ENCODE measurements around the gene ANKS1B. TPM values are rescaled to one million over a fixed set of nuclear protein-coding genes. Genes with fewer than 3 reads are reported as not detected.
"Not testable (repeated sequence)": the region's sequence is repeated elsewhere in the genome, so short reads cannot be mapped to it uniquely, and the experiment has no call there.

Gene ANKS1B
- total RNA-seq, 4 donors from 2014 or later, result 4.9 to 15.4 (median 9.4) TPM

DNA sequence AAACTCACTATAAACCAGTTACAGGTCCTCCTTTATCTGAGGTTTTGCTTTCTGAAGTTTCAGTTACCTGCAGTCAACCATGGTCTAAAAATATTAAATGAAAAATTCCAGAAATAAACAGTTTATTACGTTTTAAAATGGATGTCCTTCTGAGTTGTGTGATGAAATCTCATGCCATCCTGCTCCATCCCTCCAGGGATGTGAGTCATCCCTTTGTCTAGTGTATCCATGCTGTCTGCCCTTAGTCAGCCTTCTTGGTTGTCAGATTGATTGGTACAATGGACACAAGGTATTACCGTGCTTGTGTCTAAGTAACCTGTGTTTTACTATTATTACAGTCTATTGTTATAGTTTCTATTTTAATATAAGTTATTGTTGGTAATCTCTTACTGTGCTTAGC, 1011.3 kb downstream of the ANKS1B start:
- TF ChIP-seq POLR2A (IDR thresholded peaks at IDR 0.05) (no peak), POLR2AphosphoS5 (IDR thresholded peaks at IDR 0.05) (no peak), EP300 (IDR thresholded peaks at IDR 0.05) (no peak)
- TF ChIP-seq, protein P1, sequence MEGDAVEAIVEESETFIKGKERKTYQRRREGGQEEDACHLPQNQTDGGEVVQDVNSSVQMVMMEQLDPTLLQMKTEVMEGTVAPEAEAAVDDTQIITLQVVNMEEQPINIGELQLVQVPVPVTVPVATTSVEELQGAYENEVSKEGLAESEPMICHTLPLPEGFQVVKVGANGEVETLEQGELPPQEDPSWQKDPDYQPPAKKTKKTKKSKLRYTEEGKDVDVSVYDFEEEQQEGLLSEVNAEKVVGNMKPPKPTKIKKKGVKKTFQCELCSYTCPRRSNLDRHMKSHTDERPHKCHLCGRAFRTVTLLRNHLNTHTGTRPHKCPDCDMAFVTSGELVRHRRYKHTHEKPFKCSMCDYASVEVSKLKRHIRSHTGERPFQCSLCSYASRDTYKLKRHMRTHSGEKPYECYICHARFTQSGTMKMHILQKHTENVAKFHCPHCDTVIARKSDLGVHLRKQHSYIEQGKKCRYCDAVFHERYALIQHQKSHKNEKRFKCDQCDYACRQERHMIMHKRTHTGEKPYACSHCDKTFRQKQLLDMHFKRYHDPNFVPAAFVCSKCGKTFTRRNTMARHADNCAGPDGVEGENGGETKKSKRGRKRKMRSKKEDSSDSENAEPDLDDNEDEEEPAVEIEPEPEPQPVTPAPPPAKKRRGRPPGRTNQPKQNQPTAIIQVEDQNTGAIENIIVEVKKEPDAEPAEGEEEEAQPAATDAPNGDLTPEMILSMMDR (IDR thresholded peaks at IDR 0.05), result no peak
- Histone ChIP-seq H3K4me1 (no peaks in the 10 kb centered on the region), H3K4me3 (no peak overlapping the region), H3K36me3 (no peaks in the 10 kb centered on the region), H3K27ac (no peak overlapping the region), H3K27me3 (no peaks in the 10 kb centered on the region), H3K9me3 (no peaks in the 10 kb centered on the region)
- 62% methylated on average over 2 of the region's 2 CpGs for WGBS
- DNase-seq (ENCODE audit: low spot score in 2 of 2), result no peak

DNA sequence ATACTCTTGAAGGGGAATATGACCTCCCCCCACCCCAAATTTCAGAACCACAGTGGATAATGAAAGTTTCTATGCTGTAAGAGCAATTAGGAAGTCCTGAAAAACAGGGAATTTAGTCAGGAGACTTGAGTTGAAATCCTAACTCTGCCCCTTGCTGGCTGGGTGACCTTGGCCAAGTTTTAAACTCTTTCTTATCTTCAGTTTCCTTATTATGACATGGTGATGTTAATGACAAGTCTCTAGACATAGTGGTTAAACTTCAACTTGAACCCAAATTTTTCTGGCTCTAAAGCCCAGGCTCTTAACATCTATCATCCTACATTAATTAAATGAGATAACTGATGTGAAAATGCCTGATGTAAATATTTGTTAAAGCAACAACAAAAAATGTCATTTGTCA, 1013.8 kb downstream of the ANKS1B start:
- H3K27me3 ChIP-seq, result no peaks in the 10 kb centered on the region
- no peak overlapping the region for H3K27ac ChIP-seq
- no peaks in the 10 kb centered on the region for H3K9me3 ChIP-seq
- H3K4me3 ChIP-seq, result no peak overlapping the region
- no peaks in the 10 kb centered on the region for H3K36me3 ChIP-seq
- no peaks in the 10 kb centered on the region for H3K4me1 ChIP-seq
- DNase-seq (ENCODE audit: low spot score in 2 of 2), result no peak
- TF ChIP-seq EP300 (IDR thresholded peaks at IDR 0.05) (no peak), POLR2A (IDR thresholded peaks at IDR 0.05) (no peak)
- TF ChIP-seq, protein P1 (IDR thresholded peaks at IDR 0.05), result no peak

DNA sequence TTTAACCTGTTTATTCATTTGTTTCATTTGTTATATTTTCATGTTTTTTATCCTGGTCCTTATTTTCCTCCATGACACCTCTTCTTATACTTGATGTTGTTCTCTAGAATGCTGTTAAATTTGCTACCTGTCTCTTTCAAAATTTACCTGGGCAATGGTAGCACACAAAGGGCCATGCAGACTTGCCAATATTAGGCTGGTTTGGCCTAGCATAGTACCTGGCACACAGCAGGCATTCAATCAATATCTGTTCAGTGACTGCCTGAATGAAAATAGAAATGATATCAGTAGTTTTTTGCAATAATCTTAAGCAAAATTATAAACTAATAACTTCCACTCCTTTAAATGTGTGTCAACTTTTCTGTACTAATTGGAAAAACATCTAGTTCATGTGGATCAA, 1014.5 kb downstream of the ANKS1B start:
- H3K27ac ChIP-seq, result no peak overlapping the region
- no peak for DNase-seq (ENCODE audit: low spot score in 2 of 2)
- H3K9me3 ChIP-seq, result no peaks in the 10 kb centered on the region
- no peaks in the 10 kb centered on the region for H3K4me1 ChIP-seq
- TF ChIP-seq EP300 (IDR thresholded peaks at IDR 0.05) (no peak), POLR2AphosphoS5 (IDR thresholded peaks at IDR 0.05) (no peak), POLR2A (IDR thresholded peaks at IDR 0.05) (no peak)
- TF ChIP-seq, protein P1 (IDR thresholded peaks at IDR 0.05), result no peak
- H3K36me3 ChIP-seq, result no peaks in the 10 kb centered on the region
- no peak overlapping the region for H3K4me3 ChIP-seq
- no peaks in the 10 kb centered on the region for H3K27me3 ChIP-seq

DNA sequence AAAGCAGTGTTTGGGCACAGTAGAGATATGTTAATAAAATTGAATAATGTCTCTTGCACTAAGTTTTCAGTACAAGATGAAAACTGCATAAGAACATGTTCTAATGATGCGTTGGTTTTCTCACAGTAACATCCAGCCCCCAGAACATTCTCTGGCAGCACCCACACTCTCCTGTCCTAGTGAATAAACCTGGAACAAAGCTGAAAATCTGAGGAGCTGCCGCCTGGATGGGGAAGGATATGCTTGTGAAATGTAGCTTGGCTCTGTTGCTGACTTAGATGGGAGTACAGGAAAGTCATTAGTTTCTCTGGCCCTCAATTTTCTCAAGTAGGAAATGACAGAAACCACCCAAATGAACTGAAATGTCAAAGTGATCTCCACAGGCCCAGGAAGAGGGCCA, 1015.8 kb downstream of the ANKS1B start:
- H3K36me3 ChIP-seq, result no peaks in the 10 kb centered on the region
- no peaks in the 10 kb centered on the region for H3K4me1 ChIP-seq
- no peak for DNase-seq (ENCODE audit: low spot score in 2 of 2)
- H3K4me3 ChIP-seq, result no peak overlapping the region
- 81% methylated on average over 2 of the region's 2 CpGs for WGBS
- TF ChIP-seq, protein P1 (IDR thresholded peaks at IDR 0.05), result no peak
- TF ChIP-seq POLR2A (IDR thresholded peaks at IDR 0.05), result no peak
- H3K27ac ChIP-seq, result no peak overlapping the region
- H3K27me3 ChIP-seq, result no peaks in the 10 kb centered on the region
- no peaks in the 10 kb centered on the region for H3K9me3 ChIP-seq

DNA sequence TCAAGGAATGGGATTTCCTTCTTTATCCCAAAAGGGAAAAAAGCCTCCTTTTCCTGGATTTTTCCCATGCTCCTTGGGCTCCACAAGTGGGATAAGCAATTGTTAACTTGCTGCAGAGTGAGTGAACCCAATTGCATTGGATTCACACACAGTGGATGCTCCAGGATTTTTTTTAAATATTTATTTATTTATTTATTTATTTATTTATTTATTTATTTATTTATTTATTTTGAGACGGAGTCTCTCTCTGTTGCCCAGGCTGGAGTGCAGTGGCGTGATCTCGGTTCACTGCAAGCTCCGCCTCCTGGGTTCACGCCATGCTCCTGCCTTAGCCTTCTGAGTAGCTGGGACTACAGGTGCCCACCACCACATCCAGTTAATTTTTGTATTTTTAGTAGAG, 1027.6 kb downstream of the ANKS1B start:
- H3K4me1 ChIP-seq; DNase-seq (ENCODE audit: low spot score in 2 of 2); H3K27me3 ChIP-seq; H3K9me3 ChIP-seq; H3K27ac ChIP-seq; H3K36me3 ChIP-seq; H3K4me3 ChIP-seq: not testable (repeated sequence)
- WGBS, result 81% methylated on average over 5 of the region's 5 CpGs

DNA sequence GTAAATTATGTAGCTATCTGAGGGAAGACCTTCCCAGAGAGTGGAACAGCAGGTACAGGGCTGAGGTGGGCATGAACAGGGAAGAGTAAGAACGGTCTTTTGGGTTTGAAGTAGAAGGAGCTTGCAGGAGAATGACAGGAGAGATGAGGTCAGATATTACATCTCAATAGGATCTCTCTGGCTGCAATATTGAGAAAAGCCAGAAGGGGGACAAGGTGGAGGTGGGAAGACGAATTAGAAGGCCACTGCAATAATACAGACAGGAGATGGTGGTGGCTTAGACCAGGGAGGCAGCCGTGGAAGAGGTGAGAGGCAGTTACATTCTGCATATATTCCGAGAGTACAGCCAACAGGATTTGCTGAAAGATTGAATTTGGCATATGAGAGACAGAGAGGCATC, 1029.5 kb downstream of the ANKS1B start:
- H3K4me1 ChIP-seq, result no peaks in the 10 kb centered on the region
- TF ChIP-seq, protein P1 (IDR thresholded peaks at IDR 0.05), result no peak
- TF ChIP-seq POLR2A (IDR thresholded peaks at IDR 0.05), result no peak
- TF ChIP-seq EP300 (IDR thresholded peaks at IDR 0.05), result no peak
- TF ChIP-seq POLR2AphosphoS5 (IDR thresholded peaks at IDR 0.05), result no peak
- whole genome bisulfite sequencing, result 60% methylated on average over 4 of the region's 4 CpGs
- no peak overlapping the region for H3K4me3 ChIP-seq
- DNase-seq (ENCODE audit: low spot score in 2 of 2), result no peak
- H3K36me3 ChIP-seq, result no peaks in the 10 kb centered on the region
- no peaks in the 10 kb centered on the region for H3K9me3 ChIP-seq
- H3K27me3 ChIP-seq, result no peaks in the 10 kb centered on the region
- no peak overlapping the region for H3K27ac ChIP-seq

Data from suprapubic skin (tissue), 4 donors.